Activated T-helper 1 cell treated with anti-CD3 and anti-CD28 coated beads, Interleukin-12 subunit alpha, Interleukin-12 subunit beta, Interleukin-2, Interleukin-4 antibody, amounts not matched to agents 30 ng/mL and 10 ng/mL and 1 ng/mL, durations not matched to agents 14 hours and 24 hours and 36 hours (primary cell): ENCODE data around the gene BICDL2. TPM values are rescaled to one million over a fixed set of nuclear protein-coding genes. Genes with fewer than 3 reads are reported as not detected.
A peak's percentile ranks its signal among the peaks of the same experiment; 100 is the strongest.

Experiments
- DNase-seq: peaks from one replicate; pipeline ENCODE4 v3.0.0; 2021; ENCODE audit warnings: low spot score
- H3K27ac Mint-ChIP-seq: one replicate; pipeline ENCODE4 v1.8.0; 2021; ENCODE audit warnings: mild to moderate bottlenecking, mixed read lengths
- H3K27me3 Mint-ChIP-seq: one replicate; pipeline ENCODE4 v1.8.0; 2022; ENCODE audit warnings: mild to moderate bottlenecking, moderate library complexity, mixed read lengths; ENCODE audit not compliant: insufficient read depth
- H3K36me3 Mint-ChIP-seq: one replicate; pipeline ENCODE4 v1.8.0; 2021; ENCODE audit warnings: low read depth, mixed read lengths
- H3K4me1 Mint-ChIP-seq: one replicate; pipeline ENCODE4 v1.8.0; 2021; ENCODE audit warnings: low read depth, mixed read lengths
- H3K4me3 Mint-ChIP-seq: one replicate; pipeline ENCODE4 v1.8.0; 2021; ENCODE audit warnings: mild to moderate bottlenecking, moderate library complexity, mixed read lengths
- H3K9me3 Mint-ChIP-seq: one replicate; pipeline ENCODE4 v1.8.0; 2021; ENCODE audit warnings: mixed read lengths
- intact Hi-C: fragments of 100-400 bp; cut with micrococcal nuclease; formaldehyde crosslinking; loops from one replicate; pipeline ENCODE4 v1.15.1; 2024
- total RNA-seq: library from RNA; stranded (reverse); gene quantifications from 2 replicates; pipeline ENCODE4 v1.2.3, GENCODE V29; 2022

Gene BICDL2
- total RNA-seq, 1 donor from 2014 or later, result not detected

GRCh38 chr16:3023415-3023668 lies 13.4 kb downstream of the BICDL2 start:
- no peaks in the 10 kb centered on the region for H3K9me3 Mint-ChIP-seq
- peaks cover 35% of the 10 kb centered on the region for H3K4me1 Mint-ChIP-seq
- H3K27me3 Mint-ChIP-seq, result peaks cover 3% of the 10 kb centered on the region
- no peak for DNase-seq
- peak overlapping the region; percentile 91 for H3K27ac Mint-ChIP-seq
- peaks cover 15% of the 10 kb centered on the region for H3K36me3 Mint-ChIP-seq
- intact Hi-C loops, result loop anchor here (2.0 kb wide), 2 partner anchors 55 to 119 kb away; partner anchors contain the start of gene PAQR4
- peak overlapping the region; percentile 84 for H3K4me3 Mint-ChIP-seq

- no peaks in the 10 kb centered on the region for H3K9me3 Mint-ChIP-seq
- H3K4me1 Mint-ChIP-seq, result peaks cover 35% of the 10 kb centered on the region
- no peak for DNase-seq
- H3K27ac Mint-ChIP-seq, result peak overlapping the region; percentile 91
- H3K36me3 Mint-ChIP-seq, result peaks cover 15% of the 10 kb centered on the region
- peaks cover 5% of the 10 kb centered on the region for H3K27me3 Mint-ChIP-seq
- intact Hi-C loops, result loop anchor here (1.0 to 2.0 kb wide), 3 partner anchors 54 to 241 kb away; partner anchors contain the start of gene PAQR4
- peak overlapping the region; percentile 84 for H3K4me3 Mint-ChIP-seq
Observed at GRCh38 chr16:3022684-3023414, 13.9 kb downstream of the BICDL2 start.

GRCh38 chr16:3022208-3022683 lies 14.5 kb downstream of the BICDL2 start:
- peaks cover 15% of the 10 kb centered on the region for H3K36me3 Mint-ChIP-seq
- H3K4me1 Mint-ChIP-seq, result peaks cover 35% of the 10 kb centered on the region
- intact Hi-C loops, result loop anchor here (1.0 to 2.0 kb wide), 3 partner anchors 53 to 242 kb away; partner anchors contain the start of gene PAQR4
- peaks cover 6% of the 10 kb centered on the region for H3K27me3 Mint-ChIP-seq
- H3K9me3 Mint-ChIP-seq, result no peaks in the 10 kb centered on the region
- H3K27ac Mint-ChIP-seq, result peak overlapping the region; percentile 91
- peak; percentile 73 for DNase-seq
- H3K4me3 Mint-ChIP-seq, result peak overlapping the region; percentile 84

DNA sequence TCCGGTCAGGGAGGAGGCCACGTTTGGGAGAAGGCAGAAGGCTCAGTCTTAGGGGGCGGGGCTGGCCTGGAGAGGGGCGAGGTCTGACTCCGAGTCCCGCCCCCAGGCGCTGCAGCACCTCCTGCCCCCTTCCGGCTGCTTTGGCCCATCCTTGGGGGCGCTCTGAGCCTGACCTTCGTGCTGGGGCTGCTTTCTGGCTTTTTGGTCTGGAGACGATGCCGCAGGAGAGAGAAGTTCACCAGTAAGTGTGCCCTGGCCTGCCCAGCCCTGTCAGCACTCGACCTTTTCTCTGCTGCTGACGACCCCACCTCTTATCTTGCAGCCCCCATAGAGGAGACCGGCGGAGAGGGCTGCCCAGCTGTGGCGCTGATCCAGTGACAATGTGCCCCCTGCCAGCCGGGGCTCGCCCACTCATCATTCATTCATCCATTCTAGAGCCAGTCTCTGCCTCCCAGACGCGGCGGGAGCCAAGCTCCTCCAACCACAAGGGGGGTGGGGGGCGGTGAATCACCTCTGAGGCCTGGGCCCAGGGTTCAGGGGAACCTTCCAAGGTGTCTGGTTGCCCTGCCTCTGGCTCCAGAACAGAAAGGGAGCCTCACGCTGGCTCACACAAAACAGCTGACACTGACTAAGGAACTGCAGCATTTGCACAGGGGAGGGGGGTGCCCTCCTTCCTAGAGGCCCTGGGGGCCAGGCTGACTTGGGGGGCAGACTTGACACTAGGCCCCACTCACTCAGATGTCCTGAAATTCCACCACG lies 15.1 kb downstream of the BICDL2 start:
- H3K27me3 Mint-ChIP-seq, result peaks cover 12% of the 10 kb centered on the region
- H3K36me3 Mint-ChIP-seq, result peaks cover 14% of the 10 kb centered on the region
- H3K4me1 Mint-ChIP-seq, result peaks cover 35% of the 10 kb centered on the region
- peak; percentile 60 for DNase-seq
- H3K4me3 Mint-ChIP-seq, result peak overlapping the region; percentile 84
- no peaks in the 10 kb centered on the region for H3K9me3 Mint-ChIP-seq
- peak overlapping the region; percentile 91 for H3K27ac Mint-ChIP-seq
- intact Hi-C loops, result loop anchor here (1.0 to 2.0 kb wide), 3 partner anchors 53 to 243 kb away; partner anchors contain the start of gene PAQR4

DNA sequence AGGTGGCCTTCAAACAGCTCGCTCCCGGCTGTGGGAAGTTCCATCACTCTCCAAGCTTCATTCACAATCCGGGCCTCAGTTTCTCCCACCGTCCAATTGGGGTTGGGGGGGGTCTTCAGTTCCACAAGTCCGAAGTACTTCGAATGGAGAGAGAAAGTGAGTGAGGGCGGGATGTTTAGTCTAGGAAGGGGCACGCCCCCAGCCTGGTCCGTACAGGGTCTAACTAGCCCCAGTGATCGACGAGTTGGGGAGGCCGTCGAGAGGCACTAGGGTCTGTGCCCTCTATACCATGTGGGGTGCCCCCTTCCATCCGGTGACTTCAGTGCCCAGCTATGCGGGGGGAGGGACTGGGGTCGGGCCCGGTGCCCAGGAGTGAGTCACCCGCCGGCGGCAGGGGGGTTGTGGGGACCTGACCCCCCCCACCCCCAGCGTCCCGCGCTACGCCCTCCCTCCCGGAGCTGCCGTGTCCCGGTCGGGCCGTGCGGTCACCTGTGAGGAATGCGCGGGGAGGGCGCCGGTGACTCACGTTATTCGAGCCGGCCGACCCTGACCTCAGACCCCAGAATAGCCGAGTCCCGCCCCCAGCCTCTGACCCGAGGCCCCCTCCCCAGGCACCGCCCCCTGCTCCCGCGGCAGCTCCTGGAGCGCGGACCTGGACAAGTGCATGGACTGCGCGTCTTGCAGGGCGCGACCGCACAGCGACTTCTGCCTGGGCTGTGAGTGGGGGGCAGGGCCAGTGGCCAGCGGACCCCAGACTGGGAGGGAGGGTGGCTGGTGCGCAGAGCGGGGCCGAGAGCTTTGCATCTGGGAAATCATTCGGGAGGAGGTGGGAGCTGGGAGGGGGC lies 15.9 kb downstream of the BICDL2 start:
- peaks cover 35% of the 10 kb centered on the region for H3K4me1 Mint-ChIP-seq
- no peaks in the 10 kb centered on the region for H3K9me3 Mint-ChIP-seq
- intact Hi-C loops, result loop anchor here (1.0 kb wide), 2 partner anchors 7 to 18 kb away; no protein-coding TSS in a partner anchor
- peak overlapping the region; percentile 91 for H3K27ac Mint-ChIP-seq
- DNase-seq, result peak; percentile 27
- peaks cover 16% of the 10 kb centered on the region for H3K27me3 Mint-ChIP-seq
- peak overlapping the region; percentile 90 for H3K4me3 Mint-ChIP-seq
- H3K36me3 Mint-ChIP-seq, result peaks cover 7% of the 10 kb centered on the region

DNA sequence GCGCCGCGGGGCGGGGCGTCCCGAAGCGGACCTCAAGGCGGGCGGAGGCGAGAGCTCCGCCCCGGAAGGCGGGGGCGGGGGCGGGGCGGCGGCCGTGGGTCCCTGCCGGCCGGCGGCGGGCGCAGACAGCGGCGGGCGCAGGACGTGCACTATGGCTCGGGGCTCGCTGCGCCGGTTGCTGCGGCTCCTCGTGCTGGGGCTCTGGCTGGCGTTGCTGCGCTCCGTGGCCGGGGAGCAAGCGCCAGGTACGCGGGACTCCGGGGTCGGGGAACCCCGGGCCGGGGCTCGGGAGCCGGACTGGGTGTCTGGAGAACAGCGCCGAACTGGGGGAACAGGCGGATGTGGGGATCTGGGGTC lies 16.5 kb downstream of the BICDL2 start, which contains the start of gene TNFRSF12A:
TNFRSF12A (plus strand) TSS at position 122 of the 357 bp plus-strand sequence; CDS start at position 152, 30 bp downstream.
- peak within 1 kb of the TSS; percentile 91 for H3K27ac Mint-ChIP-seq
- peak; percentile 66 for DNase-seq
- peak within 1 kb of the TSS; percentile 90 for H3K4me3 Mint-ChIP-seq
- peaks cover 2% of the 10 kb centered on the region for H3K36me3 Mint-ChIP-seq
- H3K9me3 Mint-ChIP-seq, result no peaks in the 10 kb centered on the region
- peaks cover 16% of the 10 kb centered on the region for H3K27me3 Mint-ChIP-seq
- H3K4me1 Mint-ChIP-seq, result peaks cover 35% of the 10 kb centered on the region
- intact Hi-C loops, result loop anchor here (1.0 kb wide), 2 partner anchors 8 to 17 kb away; no protein-coding TSS in a partner anchor

DNA sequence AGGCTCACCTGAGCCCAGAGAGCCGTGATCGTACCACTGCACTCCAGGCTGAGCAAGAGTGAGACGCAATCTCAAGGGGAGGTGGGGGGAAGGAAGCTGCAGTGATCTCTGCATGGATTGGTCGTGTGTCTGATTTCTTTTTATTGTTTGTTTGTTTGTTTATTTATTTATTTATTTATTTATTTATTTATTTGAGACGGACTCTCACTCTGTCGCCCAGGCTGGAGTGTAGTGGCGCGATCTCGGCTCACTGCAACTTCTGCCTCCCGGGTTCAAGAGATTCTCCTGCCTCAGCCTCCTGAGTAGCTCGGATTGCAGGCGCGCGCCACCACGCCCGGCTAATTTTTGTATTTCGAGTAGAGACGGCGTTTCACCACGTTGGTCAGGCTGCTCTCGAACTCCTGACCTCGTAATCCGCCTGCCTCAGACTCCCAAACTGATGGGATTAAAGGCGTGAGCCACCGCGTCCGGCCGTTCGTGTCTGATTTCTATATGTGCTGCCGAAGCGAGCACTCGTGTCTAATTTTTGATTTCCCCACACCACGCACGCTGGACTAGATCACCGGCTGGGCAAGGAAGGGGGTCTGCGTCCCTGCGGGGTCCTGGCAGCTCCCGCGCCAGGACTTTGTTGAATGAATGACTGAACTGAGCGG lies 17.0 kb downstream of the BICDL2 start:
- intact Hi-C loops, result loop anchor here (1.0 kb wide), 2 partner anchors 9 to 16 kb away; no protein-coding TSS in a partner anchor
- H3K27ac Mint-ChIP-seq, result peak overlapping the region; percentile 83
- H3K27me3 Mint-ChIP-seq, result peaks cover 16% of the 10 kb centered on the region
- peak overlapping the region; percentile 90 for H3K4me3 Mint-ChIP-seq
- H3K4me1 Mint-ChIP-seq, result peaks cover 35% of the 10 kb centered on the region
- H3K9me3 Mint-ChIP-seq, result no peaks in the 10 kb centered on the region
- H3K36me3 Mint-ChIP-seq, result peaks cover 2% of the 10 kb centered on the region
- no peak for DNase-seq

DNA sequence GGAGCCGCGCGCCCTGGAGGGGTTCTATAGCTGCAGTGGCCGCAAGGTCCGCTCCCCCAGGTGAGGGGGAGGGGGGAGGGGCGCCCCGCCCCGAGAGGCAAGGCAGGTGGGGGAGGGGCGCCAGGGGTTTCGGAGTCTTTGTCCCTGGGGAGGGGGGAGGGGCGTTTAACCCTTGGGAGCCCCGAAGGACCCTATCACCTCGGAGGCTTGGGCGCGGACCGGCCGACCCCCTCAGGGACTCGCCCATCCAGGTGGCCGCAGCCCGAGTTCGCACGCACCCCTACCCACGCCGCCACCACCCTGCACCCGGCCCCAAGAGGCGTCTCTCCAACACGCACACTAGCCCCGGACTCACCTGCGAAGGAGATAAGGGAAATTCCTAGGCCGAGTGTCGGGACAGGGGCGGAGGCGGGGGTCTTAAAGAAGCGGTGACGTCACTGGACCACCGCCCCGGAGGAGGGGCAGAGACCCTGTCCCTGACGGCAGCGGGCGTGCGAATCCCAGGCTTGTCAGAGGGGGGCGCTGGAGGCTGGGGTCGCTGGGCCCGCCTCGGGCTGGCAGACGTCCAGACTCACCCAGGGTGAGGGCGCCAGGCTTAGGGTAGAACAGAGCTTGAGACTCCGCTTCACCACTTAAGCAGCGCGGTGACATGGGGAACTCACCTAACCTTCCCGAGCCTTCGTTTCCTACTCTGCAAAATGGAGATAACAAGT lies 18.8 kb downstream of the BICDL2 start, which contains the start of gene CLDN6:
CLDN6 (minus strand) TSS at position 390 of the 713 bp plus-strand sequence. CDS start 2,162 bp downstream, outside the sequence.
- Mint-ChIP-seq H3K4me1 (peaks cover 23% of the 10 kb centered on the region), H3K27ac (peak within 1 kb of the TSS; percentile 61), H3K9me3 (no peaks in the 10 kb centered on the region), H3K27me3 (peaks cover 16% of the 10 kb centered on the region), H3K4me3 (no peak within 1 kb of the TSS), H3K36me3 (no peaks in the 10 kb centered on the region)
- DNase-seq, result no peak
- intact Hi-C loops, result no loop called here

DNA sequence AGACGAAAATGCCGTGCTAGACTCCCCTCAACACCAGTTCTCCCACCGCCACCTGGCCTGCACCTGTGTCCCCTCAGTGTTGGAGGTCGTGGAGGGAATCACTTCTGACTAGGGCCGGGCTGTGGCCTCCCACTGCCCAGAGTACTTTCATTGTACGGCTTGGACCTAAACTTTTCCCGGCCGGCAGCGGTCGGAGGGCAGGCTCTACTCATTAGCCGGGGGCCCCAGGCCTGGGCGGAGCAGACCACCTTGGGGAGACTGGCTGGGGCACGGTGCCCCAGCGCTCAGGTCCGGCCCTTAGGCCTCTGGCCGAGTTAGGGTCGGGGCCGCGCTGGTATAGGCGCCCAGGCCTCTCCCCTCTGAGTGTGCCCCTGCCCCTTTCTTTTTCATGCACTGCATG lies 19.4 kb downstream of the BICDL2 start:
- H3K27me3 Mint-ChIP-seq, result peaks cover 16% of the 10 kb centered on the region
- no peak overlapping the region for H3K27ac Mint-ChIP-seq
- DNase-seq, result no peak
- no peaks in the 10 kb centered on the region for H3K9me3 Mint-ChIP-seq
- peaks cover 17% of the 10 kb centered on the region for H3K4me1 Mint-ChIP-seq
- intact Hi-C loops, result no loop called here
- no peaks in the 10 kb centered on the region for H3K36me3 Mint-ChIP-seq
- H3K4me3 Mint-ChIP-seq, result no peak overlapping the region

GRCh38 chr16:3015865-3016521 lies 20.8 kb downstream of the BICDL2 start:
- H3K4me3 Mint-ChIP-seq, result no peak overlapping the region
- no peaks in the 10 kb centered on the region for H3K9me3 Mint-ChIP-seq
- peaks cover 5% of the 10 kb centered on the region for H3K4me1 Mint-ChIP-seq
- H3K27ac Mint-ChIP-seq, result no peak overlapping the region
- DNase-seq, result no peak
- intact Hi-C loops, result no loop called here
- H3K27me3 Mint-ChIP-seq, result peaks cover 16% of the 10 kb centered on the region
- H3K36me3 Mint-ChIP-seq, result no peaks in the 10 kb centered on the region

DNA sequence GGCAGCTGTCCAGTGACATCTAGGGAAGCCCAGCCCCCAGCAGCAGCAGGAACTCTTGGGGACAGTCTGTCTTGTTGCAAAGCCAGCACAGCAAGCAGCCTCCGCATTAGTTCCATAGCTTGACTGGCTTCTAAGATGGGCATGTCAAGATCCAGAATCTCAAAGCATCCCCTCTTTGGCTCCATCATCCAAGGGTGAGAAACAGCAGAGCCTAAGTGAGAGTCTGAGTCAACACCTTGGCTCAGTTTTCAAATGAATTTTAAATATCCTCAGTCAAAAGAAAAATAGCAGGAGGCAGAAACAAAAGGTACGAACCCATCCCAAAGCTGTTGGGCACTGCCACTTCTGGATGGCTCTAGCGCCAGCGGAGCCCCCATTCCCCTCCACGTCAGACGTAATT lies 21.8 kb downstream of the BICDL2 start:
- intact Hi-C loops, result no loop called here
- Mint-ChIP-seq H3K4me3 (no peak overlapping the region), H3K27ac (no peak overlapping the region), H3K4me1 (peaks cover 3% of the 10 kb centered on the region), H3K9me3 (no peaks in the 10 kb centered on the region), H3K27me3 (peaks cover 16% of the 10 kb centered on the region), H3K36me3 (no peaks in the 10 kb centered on the region)
- DNase-seq, result no peak
